ENCODE results near the gene ZFAND3.

Gene ZFAND3

GRCh38 chr6:37861452-37861851 lies 41.9 kb downstream of the ZFAND3 start:
- no peak overlapping the region for H3K4me3 ChIP-seq (ENCODE audit: low read length)
- TF ChIP-seq CTCF (IDR thresholded peaks at IDR 0.05; ENCODE audit: insufficient read depth, low read depth, low read length, missing control alignments) = no peak

GRCh38 chr6:37862430-37862829 lies 42.9 kb downstream of the ZFAND3 start:
- H3K4me3 ChIP-seq (ENCODE audit: low read length) = no peak overlapping the region
- no peak for DNase-seq (ENCODE audit: low read depth)
- TF ChIP-seq CTCF (IDR thresholded peaks at IDR 0.05; ENCODE audit: insufficient read depth, low read depth, low read length, missing control alignments) = no peak

More at GRCh38 chr6:37861452-37861851, 41.9 kb downstream of the ZFAND3 start:
- DNase-seq (ENCODE audit: low read depth) = no peak

GRCh38 chr6:37862992-37863391 lies 43.5 kb downstream of the ZFAND3 start:
- DNase-seq (ENCODE audit: low read depth) = peak; percentile 78
- TF ChIP-seq CTCF (IDR thresholded peaks at IDR 0.05; ENCODE audit: insufficient read depth, low read depth, low read length, missing control alignments) = no peak
- H3K4me3 ChIP-seq (ENCODE audit: low read length) = no peak overlapping the region

- no peak for DNase-seq (ENCODE audit: low read depth)
- no peak overlapping the region for H3K4me3 ChIP-seq (ENCODE audit: low read length)
- TF ChIP-seq CTCF (IDR thresholded peaks at IDR 0.05; ENCODE audit: insufficient read depth, low read depth, low read length, missing control alignments) = no peak
Measured at GRCh38 chr6:37864250-37864649, 44.7 kb downstream of the ZFAND3 start.

GRCh38 chr6:37865504-37865903 lies 46.0 kb downstream of the ZFAND3 start:
- DNase-seq (ENCODE audit: low read depth) = no peak
- no peak for TF ChIP-seq CTCF (IDR thresholded peaks at IDR 0.05; ENCODE audit: insufficient read depth, low read depth, low read length, missing control alignments)
- H3K4me3 ChIP-seq (ENCODE audit: low read length) = no peak overlapping the region

GRCh38 chr6:37866590-37867507 lies 47.3 kb downstream of the ZFAND3 start:
- no peak overlapping the region for H3K4me3 ChIP-seq (ENCODE audit: low read length)
- TF ChIP-seq CTCF (IDR thresholded peaks at IDR 0.05; ENCODE audit: insufficient read depth, low read depth, low read length, missing control alignments) = no peak
- DNase-seq (ENCODE audit: low read depth) = peak; percentile 28

All from epithelial cell of esophagus (primary cell).